PC-9 (cell line): ENCODE data around the gene ADGRL1. TPM values are rescaled to one million over a fixed set of nuclear protein-coding genes. Genes with fewer than 3 reads are reported as not detected.
"Not testable (repeated sequence)": the region's sequence is repeated elsewhere in the genome, so short reads cannot be mapped to it uniquely, and the experiment has no call there.

Source experiments
- BruUV-seq: library from RNA; stranded (reverse); fragments of 400-500 nt; replicated peaks from 2 replicates; lab custom pipeline; 2021; lab: Mats Ljungman, UMichigan
- CTCF ChIA-PET: fragments of 300-600 bp; sonication (Branson Sonifier 250); formaldehyde crosslinking; loops from one replicate; lab custom pipeline; 2022; ENCODE audit warnings: antibody characterized with exemption; lab: Charles Lee
- POLR2A ChIA-PET: fragments of 300-600 bp; sonication (Branson Sonifier 250); formaldehyde crosslinking; loops from one replicate; lab custom pipeline; 2022; ENCODE audit warnings: antibody characterized with exemption; ENCODE audit not compliant: unreplicated experiment; lab: Charles Lee
- DNase-seq, 2 experiments: peaks; one replicate each; pipeline versions ENCODE4 v3.0.0 to v3.0.0-alpha.2; 2015 to 2022; ENCODE audit warnings: mixed read lengths in 1 of 2
- H2AFZ ChIP-seq: fragments of 200-600 bp; sonication (generic); 2 replicates; pipeline ENCODE4 v1.8.1; 2017; ENCODE audit warnings: antibody characterized with exemption
- H3F3A ChIP-seq: fragments of 200-600 bp; sonication (generic); 2 replicates; pipeline ENCODE4 v1.8.1; 2017; ENCODE audit warnings: antibody characterized with exemption, mild to moderate bottlenecking, low read depth; ENCODE audit not compliant: insufficient read depth
- H3K27ac ChIP-seq: fragments of 200-600 bp; sonication (generic); 2 replicates; pipeline ENCODE4 v1.6.1; 2016; ENCODE audit warnings: mixed run types
- H3K27me3 ChIP-seq: fragments of 200-600 bp; sonication (generic); 2 replicates; pipeline ENCODE4 v1.6.1; 2016; ENCODE audit warnings: low read depth, mixed run types; ENCODE audit not compliant: insufficient read depth
- H3K36me3 ChIP-seq: fragments of 200-600 bp; sonication (generic); 2 replicates; pipeline ENCODE4 v1.6.1; 2016; ENCODE audit warnings: low read depth, mixed run types
- H3K4me1 ChIP-seq: fragments of 200-600 bp; sonication (generic); replicated peaks from 2 replicates; pipeline ENCODE4 v1.6.1; 2016; ENCODE audit warnings: mixed run types; ENCODE audit not compliant: insufficient read depth
- H3K4me2 ChIP-seq: fragments of 200-600 bp; sonication (generic); 2 replicates; pipeline ENCODE4 v1.6.1; 2017; ENCODE audit warnings: mixed run types
- H3K4me3 ChIP-seq: fragments of 200-600 bp; sonication (generic); 2 replicates; pipeline ENCODE4 v1.6.1; 2016; ENCODE audit warnings: mixed run types
- H3K79me2 ChIP-seq: fragments of 200-600 bp; sonication (generic); 2 replicates; pipeline ENCODE4 v1.6.1; 2017; ENCODE audit warnings: low read depth, mixed run types
- H3K9me2 ChIP-seq: fragments of 200-600 bp; sonication (generic); 2 replicates; pipeline ENCODE4 v1.8.1; 2017; ENCODE audit warnings: mild to moderate bottlenecking; ENCODE audit not compliant: insufficient read depth
- H3K9me3 ChIP-seq: fragments of 200-600 bp; sonication (generic); 2 replicates; pipeline ENCODE4 v1.8.1; 2016; ENCODE audit warnings: low read depth; ENCODE audit not compliant: insufficient read depth
- H4K20me1 ChIP-seq: fragments of 200-600 bp; sonication (generic); 2 replicates; pipeline ENCODE4 v1.8.1; 2017; ENCODE audit not compliant: insufficient read depth
- CTCF ChIP-seq: fragments of 200-600 bp; sonication (generic); conservative IDR thresholded peaks from 2 replicates; pipeline ENCODE4 v1.6.1; 2017; ENCODE audit warnings: mixed run types, antibody characterized with exemption, mild to moderate bottlenecking, moderate library complexity
- EZH2 ChIP-seq: fragments of 200-600 bp; sonication (generic); IDR thresholded peaks from 2 replicates; pipeline ENCODE4 v1.8.0; 2017; ENCODE audit warnings: antibody characterized with exemption, low read depth
- intact Hi-C: fragments of 100-400 bp; cut with micrococcal nuclease; formaldehyde crosslinking; loops from one replicate; pipeline ENCODE4 v1.10.0; 2022; ENCODE audit not compliant: unreplicated experiment
- total RNA-seq: library from RNA; stranded (reverse); gene quantifications from 2 replicates; pipeline ENCODE4 v1.2.3, GENCODE V29; 2021

Gene ADGRL1
- total RNA-seq, 1 experiment from 2014 or later = 31.5 TPM

GRCh38 chr19:14248578-14249011 is 42.6 kb upstream of the ADGRL1 start:
- TF ChIP-seq EZH2 (no peak), CTCF (no peak)
- Histone ChIP-seq H3K27ac (no peak overlapping the region), H3K9me3 (no peaks in the 10 kb centered on the region), H3K27me3 (no peaks in the 10 kb centered on the region), H3K9me2 (no peaks in the 10 kb centered on the region), H3K4me2 (peak overlapping the region; percentile 96), H3K36me3 (no peaks in the 10 kb centered on the region), H3F3A (no peaks in the 10 kb centered on the region), H3K4me1 (peaks cover 7% of the 10 kb centered on the region; the same call in 1 of the 2 replicates), H2AFZ (peak overlapping the region; percentile 88), H3K4me3 (peak overlapping the region; percentile 74), H4K20me1 (no peaks in the 10 kb centered on the region), H3K79me2 (no peaks in the 10 kb centered on the region)
- CTCF ChIA-PET = no interaction called here
- no TSS peak for BruUV-seq
- DNase-seq = peak in 1 of 2 experiments; percentile 29
- POLR2A ChIA-PET = no interaction called here
- intact Hi-C loops = no loop called here

- CTCF ChIA-PET = interaction anchor here (0.6 kb wide), 1 partner anchor 77 kb away, joined by 4 read pairs; no protein-coding TSS in a partner anchor
- DNase-seq, H3K4me3 ChIP-seq, H3K27me3 ChIP-seq, intact Hi-C loops, H3K36me3 ChIP-seq, H3F3A ChIP-seq, H3K4me1 ChIP-seq, H3K9me2 ChIP-seq, H3K4me2 ChIP-seq, H3K9me3 ChIP-seq, H2AFZ ChIP-seq, H3K79me2 ChIP-seq, H3K27ac ChIP-seq, H4K20me1 ChIP-seq: not testable (repeated sequence)
- POLR2A ChIA-PET = interaction anchor here (0.6 kb wide), 1 partner anchor 20 kb away, joined by 3 read pairs; no protein-coding TSS in a partner anchor
- BruUV-seq = TSS peak; percentile 55
Observed at GRCh38 chr19:14247548-14248471, 41.8 kb upstream of the ADGRL1 start.

- BruUV-seq, H3K36me3 ChIP-seq, H3K79me2 ChIP-seq, H3F3A ChIP-seq, H3K9me3 ChIP-seq, H3K9me2 ChIP-seq, H3K27ac ChIP-seq, H3K27me3 ChIP-seq, H3K4me1 ChIP-seq, DNase-seq, H3K4me3 ChIP-seq, H4K20me1 ChIP-seq, intact Hi-C loops, H2AFZ ChIP-seq, H3K4me2 ChIP-seq: not testable (repeated sequence)
- POLR2A ChIA-PET = interaction anchor here (0.6 kb wide), 1 partner anchor 19 kb away, joined by 3 read pairs; no protein-coding TSS in a partner anchor
- CTCF ChIA-PET = interaction anchor here (0.6 kb wide), 1 partner anchor 78 kb away, joined by 4 read pairs; no protein-coding TSS in a partner anchor
Observed at GRCh38 chr19:14247205-14247547, 41.2 kb upstream of the ADGRL1 start.

- H3K9me2 ChIP-seq, H3K79me2 ChIP-seq, H3K27ac ChIP-seq, intact Hi-C loops, H3K27me3 ChIP-seq, POLR2A ChIA-PET, H3K4me1 ChIP-seq, DNase-seq, H4K20me1 ChIP-seq, H3K36me3 ChIP-seq, BruUV-seq, H3K4me2 ChIP-seq, H3K9me3 ChIP-seq, H3F3A ChIP-seq, H2AFZ ChIP-seq, H3K4me3 ChIP-seq: not testable (repeated sequence)
- CTCF ChIA-PET = interaction anchor here (0.7 kb wide), 2 partner anchors 21 to 184 kb away, joined by 3 to 6 read pairs; no protein-coding TSS in a partner anchor
Observed at GRCh38 chr19:14244393-14244792, 38.4 kb upstream of the ADGRL1 start.

- H3K4me3 ChIP-seq, BruUV-seq, H3K9me2 ChIP-seq, POLR2A ChIA-PET, CTCF ChIA-PET, intact Hi-C loops, H3K9me3 ChIP-seq, H3K4me1 ChIP-seq, H3K27me3 ChIP-seq, H3K79me2 ChIP-seq, DNase-seq, H2AFZ ChIP-seq, H3F3A ChIP-seq, H4K20me1 ChIP-seq, H3K4me2 ChIP-seq, H3K27ac ChIP-seq, H3K36me3 ChIP-seq: not testable (repeated sequence)
Observed at GRCh38 chr19:14243718-14244117, 37.7 kb upstream of the ADGRL1 start.
